Stimulated activated CD8-positive, alpha-beta memory T cell treated with anti-CD3 and anti-CD28 coated beads, Interleukin-15, amount 100 ng/mL, for 4 hours (primary cell): Measurements from ENCODE around the gene ARHGEF3.
"Not testable (repeated sequence)": the region's sequence is repeated elsewhere in the genome, so short reads cannot be mapped to it uniquely, and the experiment has no call there.

Experiments used
- DNase-seq, 2 donors: peaks; one replicate each; pipeline ENCODE4 v3.0.0-alpha.2; 2020; ENCODE audit warnings: low read depth in 2 of 2

ARHGEF3 gene

GRCh38 chr3:56772952-56773938 lies 28.5 kb downstream of the ARHGEF3 start:
- no peak for DNase-seq

GRCh38 chr3:56771376-56771775 lies 30.4 kb downstream of the ARHGEF3 start:
- DNase-seq: no peak

DNA sequence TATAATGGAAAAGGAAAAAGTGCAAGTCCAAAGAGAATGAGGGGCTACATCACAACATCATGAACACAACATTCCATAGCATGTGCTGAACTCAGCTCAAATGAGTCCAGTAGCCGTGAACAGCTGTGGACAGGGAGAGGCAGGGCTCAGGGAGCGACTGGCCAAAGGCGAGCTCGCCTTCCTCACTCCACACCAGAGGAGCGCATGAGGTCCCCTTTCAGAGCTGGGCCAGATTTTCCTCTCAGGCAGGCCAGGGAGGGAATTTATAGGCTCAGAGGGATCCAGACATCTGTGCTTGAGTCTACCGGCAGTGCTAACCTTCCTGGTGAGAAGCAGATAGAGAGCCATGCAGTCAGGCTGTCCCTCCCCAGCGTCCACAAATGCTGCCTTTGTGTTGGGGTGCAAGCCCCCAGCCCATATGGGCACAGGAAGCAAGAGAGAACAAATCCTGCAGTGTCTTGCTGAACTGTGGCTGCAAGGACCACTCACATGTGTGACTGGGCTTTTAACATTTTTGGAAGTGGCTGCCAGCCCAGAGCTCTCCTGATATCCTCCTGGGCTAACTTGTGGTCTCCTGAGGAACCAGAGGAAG lies 32.5 kb downstream of the ARHGEF3 start:
- DNase-seq: no peak

GRCh38 chr3:56764904-56765547 lies 36.7 kb downstream of the ARHGEF3 start:
- DNase-seq: no peak

GRCh38 chr3:56764184-56764583 lies 37.6 kb downstream of the ARHGEF3 start:
- DNase-seq: no peak

- DNase-seq: no peak
Observed at GRCh38 chr3:56763233-56763632, 38.5 kb downstream of the ARHGEF3 start.

DNA sequence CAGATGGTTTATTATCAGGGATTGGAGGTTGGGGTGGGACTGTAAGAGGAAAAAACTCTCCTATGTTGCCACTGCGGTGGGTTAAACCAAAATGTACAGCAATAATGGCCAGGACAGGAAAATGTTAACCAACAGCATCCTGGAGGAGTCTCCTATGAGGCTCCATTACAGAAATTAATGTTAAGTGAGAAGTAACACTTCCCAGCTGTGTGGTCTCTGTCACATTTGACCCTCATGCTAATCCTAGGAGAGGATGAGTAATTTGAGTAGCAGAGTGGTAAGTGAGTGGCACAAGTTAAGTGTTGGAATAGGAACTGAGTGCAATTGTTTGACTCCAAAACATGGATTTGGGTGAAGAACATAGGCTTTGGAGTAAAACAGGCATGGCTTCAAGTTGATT lies 39.0 kb downstream of the ARHGEF3 start:
- no peak for DNase-seq

GRCh38 chr3:56761887-56762651 lies 39.7 kb downstream of the ARHGEF3 start:
- DNase-seq: no peak

- no peak for DNase-seq
Observed at GRCh38 chr3:56761023-56761422, 40.7 kb downstream of the ARHGEF3 start.

DNA sequence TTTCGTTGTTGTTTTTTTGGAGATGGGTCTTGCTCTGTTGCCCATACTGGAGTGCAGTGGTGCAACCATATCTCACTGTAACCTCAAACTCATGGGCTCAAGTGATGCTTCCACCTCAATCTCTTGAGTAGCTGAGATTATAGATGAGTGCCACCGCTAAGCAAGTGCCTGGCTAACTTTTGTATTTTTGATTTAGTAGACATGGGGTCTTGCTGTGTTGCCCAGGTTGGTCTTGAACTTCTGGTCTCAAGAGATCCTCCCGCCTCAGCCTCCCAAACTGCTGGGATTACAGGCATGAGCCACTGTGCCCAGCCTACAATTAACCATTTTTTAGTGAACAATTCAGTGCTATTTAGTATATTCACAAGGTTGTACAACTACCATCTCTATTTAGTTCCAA lies 42.2 kb downstream of the ARHGEF3 start:
- no peak for DNase-seq

DNA sequence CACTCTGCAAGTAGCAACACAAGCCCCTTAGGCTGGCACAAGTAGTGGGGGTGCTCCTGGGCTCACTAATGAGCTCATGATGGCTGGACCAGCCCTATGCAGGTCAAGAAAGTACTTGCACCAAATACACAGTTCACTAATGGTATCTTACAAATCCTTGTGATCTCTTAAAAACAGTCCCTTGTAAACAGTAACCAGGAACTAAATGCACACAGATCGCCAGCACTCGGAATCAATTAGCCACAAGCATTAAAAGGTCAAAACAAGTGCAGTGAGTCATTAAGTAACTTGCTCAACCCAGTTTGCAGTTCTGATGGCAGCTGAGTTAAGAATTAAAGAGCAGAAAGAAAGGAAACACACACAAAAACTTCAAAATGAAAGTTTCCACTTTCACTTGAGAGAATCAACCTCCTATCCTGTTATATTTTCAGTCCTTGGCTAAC lies 43.2 kb downstream of the ARHGEF3 start:
- peak in 1 of 2 donors; percentile 27 for DNase-seq

DNA sequence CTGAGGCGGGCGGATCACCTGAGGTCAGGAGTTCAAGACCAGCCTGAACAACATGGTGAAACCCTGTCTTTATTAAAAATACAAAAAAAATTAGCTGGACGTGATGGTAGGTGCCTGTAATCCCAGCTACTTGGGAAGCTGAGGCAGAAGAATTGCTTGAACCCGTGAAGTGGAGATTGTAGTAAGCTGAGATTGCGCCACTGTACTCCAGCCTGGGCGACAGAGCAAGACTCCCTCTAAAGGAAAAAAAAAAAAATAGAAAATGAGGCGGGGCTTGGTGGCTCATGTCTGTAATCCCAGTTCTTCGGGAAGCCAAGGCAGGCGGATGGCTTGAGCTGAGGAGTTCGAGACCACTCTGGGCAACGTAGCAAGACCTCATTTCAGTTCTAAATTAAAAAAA lies 43.7 kb downstream of the ARHGEF3 start:
- not testable (repeated sequence) for DNase-seq

DNA sequence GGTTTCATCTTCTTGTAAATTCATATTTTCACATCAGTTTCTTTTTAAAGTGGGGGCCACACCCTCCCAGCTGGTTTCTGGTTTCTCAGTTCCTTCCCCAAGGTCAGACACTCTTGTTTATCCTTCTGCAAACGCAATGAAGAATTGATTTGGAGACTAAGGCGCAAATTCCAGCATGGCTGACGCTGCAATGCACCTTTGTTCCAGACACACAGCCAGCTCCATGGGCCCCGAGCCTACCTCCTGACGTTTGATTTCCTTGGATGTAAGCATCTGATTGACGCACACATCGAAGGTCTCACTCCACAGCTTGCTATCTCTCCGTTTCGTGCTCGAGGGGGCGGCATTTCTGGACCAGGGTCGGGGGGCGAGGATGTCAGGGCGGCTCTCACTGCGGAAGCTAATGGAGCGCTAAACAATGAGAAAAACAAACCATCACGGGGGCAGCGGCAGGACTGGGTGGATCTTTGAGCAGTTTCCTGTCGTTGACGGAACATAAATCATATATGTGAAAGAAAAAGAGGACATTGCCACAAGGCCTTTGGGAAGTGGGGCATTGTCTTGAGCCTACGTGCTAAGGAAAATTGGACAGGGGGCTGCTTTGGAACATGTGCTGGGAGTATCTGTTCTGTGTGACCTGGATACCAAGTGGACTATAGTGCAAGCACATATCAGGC lies 46.9 kb downstream of the ARHGEF3 start:
- DNase-seq: peak in 1 of 2 donors; percentile 3

- DNase-seq: peak in 1 of 2 donors; percentile 22
Observed at GRCh38 chr3:56753206-56753820, 48.4 kb downstream of the ARHGEF3 start.

DNA sequence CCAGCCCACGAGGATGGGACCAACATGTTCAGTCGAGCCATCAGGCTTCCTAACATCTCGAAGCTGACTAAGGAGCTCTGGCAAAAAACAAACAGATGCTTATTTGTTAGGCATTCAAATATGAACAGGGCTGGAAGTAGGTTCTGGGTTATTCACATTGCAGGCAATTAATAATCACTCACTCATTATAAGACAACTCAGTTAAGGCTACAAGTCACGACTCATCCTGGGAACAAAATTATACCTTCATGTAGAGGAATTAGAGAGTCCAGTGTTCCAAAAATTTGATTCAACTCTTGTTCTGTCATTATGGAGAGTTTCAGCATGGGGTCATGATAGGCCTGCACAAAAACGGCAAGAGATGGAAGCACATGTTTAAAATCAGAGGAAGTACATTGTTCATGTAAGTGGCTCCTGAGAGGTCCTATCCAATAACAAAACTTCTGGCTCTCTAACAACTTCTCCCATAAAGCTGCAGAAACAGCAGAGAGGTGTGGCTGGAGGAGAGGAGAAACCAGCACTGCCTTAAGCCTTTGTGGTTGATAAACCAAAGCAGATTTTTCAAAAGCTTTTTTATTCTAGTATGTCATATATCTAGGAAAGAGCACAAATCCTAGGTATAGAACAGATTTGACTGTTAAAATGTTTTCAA lies 50.6 kb downstream of the ARHGEF3 start:
- no peak for DNase-seq

- DNase-seq: no peak
Observed at GRCh38 chr3:56748663-56749231, 53.0 kb downstream of the ARHGEF3 start.

DNA sequence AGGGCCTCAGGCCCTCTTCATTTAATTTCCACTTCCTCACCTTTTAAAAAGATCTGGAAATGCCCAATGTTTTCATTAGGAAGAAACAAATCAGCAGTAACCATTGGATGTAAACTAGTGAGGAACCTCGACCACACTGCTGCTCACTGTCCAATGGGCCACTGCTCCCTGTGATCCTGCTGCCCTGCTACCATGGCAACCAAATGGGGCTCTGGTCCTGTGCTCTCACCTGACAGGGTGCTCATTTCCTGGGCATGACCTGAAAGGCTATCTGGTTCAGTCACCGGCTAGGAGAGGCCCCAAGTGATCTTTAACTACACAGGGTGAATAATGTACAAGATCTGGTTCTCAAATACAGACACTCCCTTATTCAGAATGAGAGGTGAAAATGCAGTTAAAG lies 54.6 kb downstream of the ARHGEF3 start:
- no peak for DNase-seq

DNA sequence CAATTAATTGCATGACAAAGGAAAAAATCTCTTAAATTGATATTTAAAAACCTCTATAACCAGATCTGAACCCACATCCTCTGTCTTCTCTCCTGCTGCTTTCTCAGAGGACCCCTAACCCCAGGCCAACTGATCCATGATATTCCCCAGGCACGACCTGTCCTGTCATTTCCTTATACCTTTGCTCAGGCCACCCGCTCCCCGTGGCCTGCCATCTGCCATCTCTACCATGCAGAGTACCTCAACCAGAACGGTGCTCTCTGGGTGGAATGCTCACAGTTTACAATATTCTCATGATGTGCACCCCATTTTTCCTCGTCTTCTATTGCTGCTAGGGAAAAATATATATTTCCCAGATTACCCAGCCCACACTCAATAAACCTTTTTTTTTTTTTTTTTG lies 57.7 kb downstream of the ARHGEF3 start:
- DNase-seq: no peak

GRCh38 chr3:56742887-56743286 lies 58.9 kb downstream of the ARHGEF3 start:
- DNase-seq: no peak

- DNase-seq: no peak
Observed at GRCh38 chr3:56739036-56739435, 62.7 kb downstream of the ARHGEF3 start.
